Testis (tissue), 3 donors: Measurements from ENCODE around the gene PCSK4. TPM values are rescaled to one million over a fixed set of nuclear protein-coding genes. Genes with fewer than 3 reads are reported as not detected.
"Not testable (repeated sequence)": the region's sequence is repeated elsewhere in the genome, so short reads cannot be mapped to it uniquely, and the experiment has no call there.

Source experiments
- DNase-seq: peaks from one replicate; pipeline ENCODE4 v3.0.0-alpha.2; 2019
- H3K27ac ChIP-seq, 2 donors: fragments of 200-600 bp; sonication (generic); one replicate each; pipeline ENCODE4 v1.5.1; 2019
- H3K27me3 ChIP-seq: fragments of 200-600 bp; sonication (generic); one replicate; pipeline ENCODE4 v1.5.1; 2019
- H3K36me3 ChIP-seq: fragments of 200-600 bp; sonication (generic); one replicate; pipeline ENCODE4 v1.5.1; 2017; ENCODE audit warnings: low read depth; ENCODE audit errors: missing control alignments
- H3K4me1 ChIP-seq: fragments of 200-600 bp; sonication (generic); one replicate; pipeline ENCODE4 v1.5.1; 2019
- H3K4me3 ChIP-seq, 2 donors: fragments of 200-600 bp; sonication (generic); one replicate each; pipeline ENCODE4 v1.5.1; 2017 to 2019
- H3K9me3 ChIP-seq: fragments of 200-600 bp; sonication (generic); one replicate; pipeline ENCODE4 v1.5.1; 2017
- CTCF ChIP-seq, 3 experiments: fragments of 450-650 bp in 2 of 3; fragments of 200-600 bp in 1 of 3; sonication (generic) in 1 of 3; IDR thresholded peaks; one replicate each; pipeline ENCODE4 v1.5.1; 2016 to 2019; ENCODE audit warnings: antibody characterized with exemption in 3 of 3, mild to moderate bottlenecking in 2 of 3, moderate library complexity in 1 of 3
- POLR2A ChIP-seq: fragments of 450-650 bp; IDR thresholded peaks from one replicate; pipeline ENCODE4 v1.6.1; 2017; ENCODE audit warnings: antibody characterized with exemption, mild to moderate bottlenecking, moderate library complexity
- WGBS, 2 donors: methylation state at CpG; one replicate each; pipeline ENCODE4 v1.1.5; 2018; 5-methylcytosine and 5-hydroxymethylcytosine counted together
- intact Hi-C: fragments of 100-400 bp; cut with DNase I; formaldehyde crosslinking; loops from one replicate; pipeline ENCODE4 v1.15.1; 2023; ENCODE audit warnings: low total_unique reads
- polyA plus RNA-seq: library from polyadenylated mRNA; stranded (reverse); fragments of 350-450 nt; fragmentation: Illumina TruSeq; extraction: RNeasy Lipid Tissue Mini Kit (QIAGEN cat#74804); gene quantifications from one replicate; pipeline ENCODE4 v1.2.3, GENCODE V29; 2014; ENCODE audit warnings: low read depth, low replicate concordance; ENCODE audit not compliant: insufficient read depth
- total RNA-seq, 2 donors: library from RNA; depleted of rRNA; stranded (reverse); fragments of >200 nt; gene quantifications; one replicate each; pipeline ENCODE4 v1.2.3, GENCODE V29; 2016

Gene PCSK4
- total and polyA plus RNA-seq, 3 donors from 2014 or later: 108 to 203 (median 179) TPM

GRCh38 chr19:1522838-1523237, 32.7 kb upstream of the PCSK4 start:
- DNase-seq: no peak
- intact Hi-C loops: no loop called here
- no peaks in the 10 kb centered on the region for H3K27me3 ChIP-seq
- peak overlapping the region; percentile 39 to 77 for H3K27ac ChIP-seq
- 53 to 73% methylated on average over 3 to 18 of the region's 18 CpGs for WGBS, 2 donors
- H3K36me3 ChIP-seq: no peaks in the 10 kb centered on the region
- TF ChIP-seq POLR2A (no peak), CTCF (IDR thresholded peaks at IDR 0.05) (peak in 1 of 3 experiments; percentile 12)
- H3K9me3 ChIP-seq: no peaks in the 10 kb centered on the region
- H3K4me3 ChIP-seq: no peak overlapping the region
- H3K4me1 ChIP-seq: peaks cover 13% of the 10 kb centered on the region

DNA sequence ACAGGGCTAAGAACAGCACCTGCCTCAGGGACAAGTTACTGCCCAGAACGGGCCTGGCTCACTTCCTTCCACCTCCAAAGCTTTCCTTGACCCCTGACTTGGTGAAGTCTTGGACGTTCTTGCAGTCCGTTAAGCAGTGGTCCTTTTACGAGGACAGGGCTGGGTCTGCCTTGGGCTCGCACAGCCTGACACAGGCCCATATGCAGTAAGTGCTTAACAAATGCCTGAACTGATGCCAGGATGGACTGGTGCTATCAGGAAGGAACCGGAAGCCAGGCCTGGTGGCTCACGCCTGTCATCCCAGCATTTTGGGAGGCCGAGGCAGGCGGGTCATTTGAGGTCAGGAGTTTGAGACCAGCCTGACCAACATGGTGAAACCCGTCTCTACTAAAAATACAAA, 31.9 kb upstream of the PCSK4 start:
- peak overlapping the region in 1 of 2 donors; percentile 77 for H3K27ac ChIP-seq
- H3K9me3 ChIP-seq: no peaks in the 10 kb centered on the region
- H3K4me1 ChIP-seq: peaks cover 13% of the 10 kb centered on the region
- no peaks in the 10 kb centered on the region for H3K36me3 ChIP-seq
- no peak for TF ChIP-seq CTCF (IDR thresholded peaks at IDR 0.05)
- TF ChIP-seq POLR2A: no peak
- WGBS, 2 donors: 57 to 64% methylated on average over 9 to 10 of the region's 10 CpGs
- intact Hi-C loops: no loop called here
- no peaks in the 10 kb centered on the region for H3K27me3 ChIP-seq
- H3K4me3 ChIP-seq: no peak overlapping the region
- DNase-seq: peak; percentile 40

DNA sequence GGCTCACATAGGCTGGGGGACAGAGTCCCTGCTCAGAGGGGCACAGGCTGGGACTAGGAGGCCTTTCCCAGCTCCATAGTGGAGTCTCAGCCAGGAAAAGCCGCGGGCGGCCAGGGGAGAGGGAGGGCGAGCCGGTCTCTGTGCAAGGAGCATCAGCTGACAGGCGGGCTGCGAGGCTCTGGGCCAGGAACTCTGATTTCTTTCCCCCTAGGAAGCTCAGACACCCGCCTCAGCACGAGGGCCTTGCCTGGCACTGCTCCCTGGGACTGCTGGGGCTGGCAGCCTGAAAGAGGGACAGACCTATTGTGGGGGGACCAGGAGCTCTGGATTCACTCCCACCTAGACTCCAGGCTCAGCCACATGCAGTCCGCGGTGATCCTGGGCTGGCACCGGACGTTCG, 31.5 kb upstream of the PCSK4 start:
- TF ChIP-seq CTCF (IDR thresholded peaks at IDR 0.05): no peak
- no peak for TF ChIP-seq POLR2A
- DNase-seq: peak; percentile 85
- Histone ChIP-seq H3K4me1 (peaks cover 13% of the 10 kb centered on the region), H3K27ac (peak overlapping the region; percentile 45 to 77), H3K9me3 (no peaks in the 10 kb centered on the region), H3K27me3 (no peaks in the 10 kb centered on the region), H3K4me3 (no peak overlapping the region), H3K36me3 (no peaks in the 10 kb centered on the region)
- 39 to 56% methylated on average over 14 of the region's 14 CpGs for WGBS, 2 donors
- intact Hi-C loops: no loop called here

DNA sequence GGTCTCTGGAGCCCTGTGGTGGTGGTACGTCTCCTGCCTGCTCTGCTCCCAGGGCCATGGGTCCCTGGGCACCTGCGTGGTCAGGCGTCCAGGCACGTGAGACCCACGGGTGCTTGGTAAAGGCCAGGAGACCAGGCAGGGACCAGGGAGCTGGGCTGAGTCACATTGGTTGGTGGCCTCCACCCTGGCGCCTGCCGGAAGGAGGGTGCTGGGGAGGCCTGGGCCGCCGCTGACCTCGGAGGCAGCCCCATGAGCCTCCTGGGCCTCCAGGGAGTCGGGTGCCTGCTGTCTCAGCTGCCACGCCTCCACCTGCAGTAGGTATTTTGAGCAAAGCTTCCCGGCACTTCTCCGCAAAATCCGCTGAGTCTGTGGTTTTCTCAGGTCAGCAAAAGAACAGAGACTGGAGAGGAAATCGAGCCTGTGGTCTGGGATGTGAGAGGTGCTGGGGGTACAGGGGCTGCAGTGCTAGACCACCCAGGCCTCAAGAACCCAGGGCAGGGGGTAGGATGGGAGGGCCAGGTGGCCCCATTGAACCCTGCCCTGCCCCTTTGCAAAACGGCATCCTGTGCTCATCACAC, 30.1 kb upstream of the PCSK4 start:
- Histone ChIP-seq H3K36me3 (no peaks in the 10 kb centered on the region), H3K27ac (peak overlapping the region in 1 of 2 donors; percentile 2), H3K4me1 (peaks cover 13% of the 10 kb centered on the region), H3K4me3 (no peak overlapping the region), H3K9me3 (no peaks in the 10 kb centered on the region), H3K27me3 (no peaks in the 10 kb centered on the region)
- intact Hi-C loops: no loop called here
- 88 to 90% methylated on average over 10 to 15 of the region's 17 CpGs for WGBS, 2 donors
- no peak for TF ChIP-seq CTCF (IDR thresholded peaks at IDR 0.05)
- TF ChIP-seq POLR2A: no peak
- no peak for DNase-seq

DNA sequence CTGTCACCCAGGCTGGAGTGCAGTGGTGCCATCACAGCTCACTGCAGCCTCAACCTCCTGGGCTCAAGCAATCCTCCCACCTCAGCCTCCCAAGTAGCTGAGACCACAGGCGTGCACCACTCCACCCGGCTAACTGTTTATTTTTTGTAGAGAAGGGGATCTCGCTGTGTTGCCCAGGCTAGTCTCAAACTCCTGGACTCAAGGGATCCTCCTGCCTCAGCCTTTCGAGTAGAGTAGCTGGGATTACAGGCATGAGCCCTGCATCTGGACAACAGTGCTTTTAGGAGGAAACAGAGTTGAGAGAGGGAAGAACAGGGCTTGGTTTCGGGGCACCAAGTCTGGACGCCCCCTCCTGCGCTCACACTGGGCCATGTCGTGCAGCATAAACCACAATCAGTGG, 29.7 kb upstream of the PCSK4 start:
- H3K9me3 ChIP-seq, DNase-seq, H3K4me3 ChIP-seq, H3K27me3 ChIP-seq, H3K27ac ChIP-seq, intact Hi-C loops, H3K36me3 ChIP-seq: not testable (repeated sequence)
- H3K4me1 ChIP-seq: peaks cover 13% of the 10 kb centered on the region
- 90 to 95% methylated on average over 8 of the region's 8 CpGs for WGBS, 2 donors
